Measurements from ENCODE around the gene EPHA2.
A peak's percentile ranks its signal among the peaks of the same experiment; 100 is the strongest.

The EPHA2 gene

DNA sequence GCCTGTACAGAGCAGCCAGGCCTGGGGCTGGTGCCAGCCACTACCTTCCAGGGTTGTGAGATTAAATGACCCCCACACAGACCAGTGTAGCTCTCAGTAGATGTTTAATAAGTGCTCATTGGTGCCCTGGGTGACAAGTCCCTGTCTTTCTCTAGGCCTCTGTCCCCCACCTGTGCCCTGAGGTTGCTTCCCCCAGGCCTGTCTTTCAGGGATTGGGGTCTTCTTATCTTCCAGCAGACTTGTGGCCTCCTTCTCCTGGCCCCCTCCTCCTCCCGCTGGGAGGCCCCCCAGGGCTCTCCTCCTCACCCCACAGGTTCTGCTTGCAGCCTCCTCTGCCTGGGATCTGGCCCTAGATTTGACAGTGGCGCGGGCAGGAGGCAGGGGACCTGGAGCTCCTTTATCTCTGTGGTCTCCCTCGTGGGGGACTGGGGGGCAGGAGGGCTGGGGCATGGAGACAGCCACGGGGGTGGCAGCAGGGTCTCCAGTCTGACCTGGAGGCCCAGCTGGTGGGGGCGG is 40.3 kb downstream of the EPHA2 start:
- DNase-seq (ENCODE audit: low read depth) = no peak
- TF ChIP-seq, protein P1, sequence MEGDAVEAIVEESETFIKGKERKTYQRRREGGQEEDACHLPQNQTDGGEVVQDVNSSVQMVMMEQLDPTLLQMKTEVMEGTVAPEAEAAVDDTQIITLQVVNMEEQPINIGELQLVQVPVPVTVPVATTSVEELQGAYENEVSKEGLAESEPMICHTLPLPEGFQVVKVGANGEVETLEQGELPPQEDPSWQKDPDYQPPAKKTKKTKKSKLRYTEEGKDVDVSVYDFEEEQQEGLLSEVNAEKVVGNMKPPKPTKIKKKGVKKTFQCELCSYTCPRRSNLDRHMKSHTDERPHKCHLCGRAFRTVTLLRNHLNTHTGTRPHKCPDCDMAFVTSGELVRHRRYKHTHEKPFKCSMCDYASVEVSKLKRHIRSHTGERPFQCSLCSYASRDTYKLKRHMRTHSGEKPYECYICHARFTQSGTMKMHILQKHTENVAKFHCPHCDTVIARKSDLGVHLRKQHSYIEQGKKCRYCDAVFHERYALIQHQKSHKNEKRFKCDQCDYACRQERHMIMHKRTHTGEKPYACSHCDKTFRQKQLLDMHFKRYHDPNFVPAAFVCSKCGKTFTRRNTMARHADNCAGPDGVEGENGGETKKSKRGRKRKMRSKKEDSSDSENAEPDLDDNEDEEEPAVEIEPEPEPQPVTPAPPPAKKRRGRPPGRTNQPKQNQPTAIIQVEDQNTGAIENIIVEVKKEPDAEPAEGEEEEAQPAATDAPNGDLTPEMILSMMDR (conservative IDR thresholded peaks at IDR 0.05; ENCODE audit: control insufficient read depth, insufficient read depth, low read depth, low read length) = no peak
- H3K4me3 ChIP-seq (ENCODE audit: control insufficient read depth, low read depth, low read length) = no peak overlapping the region

DNA sequence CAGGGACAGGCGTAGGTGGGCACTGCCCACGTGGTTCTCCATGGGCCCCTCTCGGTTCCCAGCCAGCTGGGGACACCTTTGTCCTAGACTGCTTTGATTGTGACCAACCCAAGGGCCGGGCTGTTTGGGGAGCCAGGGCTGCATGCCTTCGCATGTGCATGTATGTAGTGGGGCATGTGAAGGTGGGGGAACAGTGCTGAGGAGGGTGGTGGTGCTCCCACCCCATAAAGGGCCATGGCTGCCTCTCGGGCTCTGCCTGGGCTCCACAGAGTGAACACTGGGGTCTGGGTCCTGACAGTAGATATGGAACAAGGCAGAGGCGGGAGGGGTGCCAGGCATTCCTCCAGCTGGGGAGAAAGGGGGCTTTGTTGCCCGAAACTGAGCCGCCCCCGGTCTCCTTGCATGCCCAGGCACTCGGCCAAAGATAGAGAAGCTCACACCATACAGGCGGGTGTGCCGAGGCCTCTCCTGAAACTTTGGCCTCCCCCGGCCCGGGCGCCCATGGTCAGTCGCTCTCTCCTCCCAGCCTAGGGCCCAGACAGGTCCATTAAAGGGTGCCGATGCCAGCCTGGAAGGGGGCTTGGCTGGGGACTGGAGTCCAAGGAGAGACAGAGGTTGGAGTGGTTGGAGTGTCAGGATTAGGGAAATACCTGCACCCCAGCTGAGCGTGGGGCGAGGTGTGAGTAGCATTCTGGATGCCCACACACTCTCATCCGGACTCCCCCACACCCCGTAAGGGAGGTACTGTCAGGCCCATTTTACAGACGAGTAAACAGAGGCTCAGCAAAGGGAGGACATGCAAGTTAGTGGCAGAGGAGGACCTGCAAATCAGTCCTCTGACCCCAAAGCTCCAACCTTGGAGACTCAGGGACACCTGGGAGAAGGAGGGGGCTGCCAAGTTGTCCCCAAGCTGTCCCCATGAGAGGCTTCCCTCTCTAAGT is 41.1 kb downstream of the EPHA2 start:
- DNase-seq (ENCODE audit: low read depth) = no peak
- no peak overlapping the region for H3K4me3 ChIP-seq (ENCODE audit: control insufficient read depth, low read depth, low read length)
- TF ChIP-seq, protein P1 (conservative IDR thresholded peaks at IDR 0.05; ENCODE audit: control insufficient read depth, insufficient read depth, low read depth, low read length) = no peak

DNA sequence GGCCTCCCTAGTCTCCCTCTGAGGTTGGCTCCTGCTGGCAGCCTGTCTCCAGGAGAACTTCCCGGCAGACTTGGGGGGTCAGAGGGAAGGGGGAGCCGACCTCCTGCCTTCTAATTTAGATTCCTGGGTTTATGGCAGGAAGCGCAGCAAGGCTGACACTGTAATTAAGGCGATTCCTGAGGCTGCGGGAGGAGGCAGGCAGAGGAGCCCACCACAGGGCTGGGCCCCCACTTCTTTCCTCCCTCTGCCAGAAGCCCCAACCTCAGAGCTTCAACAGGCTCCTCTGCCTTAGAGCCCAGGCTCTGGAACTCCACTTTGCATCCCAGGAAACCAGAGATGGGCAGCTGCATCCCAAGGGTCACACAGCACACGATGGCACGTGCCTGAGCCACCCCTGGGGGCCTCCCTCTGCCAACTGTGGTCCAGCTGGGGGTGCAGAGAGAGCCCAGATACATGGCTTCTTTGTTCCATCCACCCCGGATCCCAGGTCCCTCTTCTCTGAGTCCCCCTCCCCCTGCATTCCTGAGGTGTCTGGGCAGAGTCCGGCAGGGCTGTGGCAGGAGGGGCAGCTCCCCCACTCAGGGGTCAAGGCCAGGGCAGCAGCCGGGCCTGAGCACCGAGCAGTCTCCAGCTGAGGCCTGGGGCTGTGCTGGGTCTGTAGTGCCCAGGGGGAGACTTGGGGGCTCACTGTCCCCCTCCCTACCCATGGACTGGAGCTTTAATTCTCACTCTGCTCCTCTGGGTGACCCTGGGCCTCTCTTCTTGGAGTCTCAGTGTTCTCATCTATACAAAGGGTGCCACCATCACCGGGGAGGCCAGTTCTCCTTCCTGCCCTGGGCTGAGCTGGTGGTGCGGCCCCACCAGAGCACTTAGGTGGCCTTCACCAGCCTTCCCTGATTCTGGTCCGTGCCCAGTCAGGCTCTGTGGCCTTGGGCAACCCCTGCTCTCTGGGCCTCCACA is 43.0 kb downstream of the EPHA2 start:
- no peak for DNase-seq (ENCODE audit: low read depth)
- H3K4me3 ChIP-seq (ENCODE audit: control insufficient read depth, low read depth, low read length) = no peak overlapping the region
- TF ChIP-seq, protein P1 (conservative IDR thresholded peaks at IDR 0.05; ENCODE audit: control insufficient read depth, insufficient read depth, low read depth, low read length) = no peak

DNA sequence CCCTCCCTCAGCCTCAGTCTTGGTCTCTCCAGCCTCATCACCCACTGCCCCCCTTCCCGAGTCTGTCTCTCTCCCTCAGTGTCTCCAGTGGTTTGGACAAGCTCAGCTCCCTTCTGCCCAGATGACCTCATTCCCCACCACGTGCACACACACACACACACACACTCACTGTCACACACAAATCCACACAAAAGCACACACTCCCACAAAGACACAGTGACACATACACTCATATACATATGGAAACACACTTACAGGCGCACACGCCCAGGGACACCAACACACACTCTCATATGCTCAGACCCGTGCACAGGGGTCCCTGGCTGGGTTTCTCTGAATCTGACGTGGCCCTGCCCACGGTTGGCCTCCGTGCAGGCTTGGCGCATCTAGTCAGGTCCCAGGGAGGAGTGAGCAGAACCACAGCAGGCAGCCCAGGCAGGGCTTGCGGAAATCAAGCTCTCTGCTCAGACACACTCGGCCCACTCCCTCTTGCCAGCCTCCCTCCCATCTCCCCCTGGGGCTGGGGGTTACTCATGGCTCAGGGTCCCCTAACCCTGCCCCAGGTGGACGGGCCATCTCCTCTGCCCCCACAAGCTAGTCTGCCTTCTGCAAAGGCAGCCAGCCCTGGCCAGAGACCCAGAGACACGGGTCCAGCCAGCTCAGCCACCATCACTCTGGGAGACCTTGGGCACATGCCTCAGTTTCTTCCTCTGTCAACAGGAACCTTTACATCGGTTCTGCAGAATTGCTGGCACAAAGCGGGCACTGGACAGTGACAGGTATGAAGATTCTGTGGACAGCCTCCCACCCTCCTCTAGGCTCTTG is 43.9 kb downstream of the EPHA2 start:
- peak; percentile 83 for DNase-seq (ENCODE audit: low read depth)
- TF ChIP-seq, protein P1 (conservative IDR thresholded peaks at IDR 0.05; ENCODE audit: control insufficient read depth, insufficient read depth, low read depth, low read length) = no peak

GRCh38 chr1:16110884-16111283 is 45.0 kb downstream of the EPHA2 start:
- TF ChIP-seq, protein P1 (conservative IDR thresholded peaks at IDR 0.05; ENCODE audit: control insufficient read depth, insufficient read depth, low read depth, low read length) = no peak

More for the DNA sequence above, 43.9 kb downstream of the EPHA2 start:
- no peak overlapping the region for H3K4me3 ChIP-seq (ENCODE audit: control insufficient read depth, low read depth, low read length)

More at GRCh38 chr1:16110884-16111283, 45.0 kb downstream of the EPHA2 start:
- DNase-seq (ENCODE audit: low read depth) = no peak
- H3K4me3 ChIP-seq (ENCODE audit: control insufficient read depth, low read depth, low read length) = no peak overlapping the region

Measured in fibroblast of mammary gland (primary cell).